22Rv1 (cell line): ENCODE results near the gene TSACC.
A peak's percentile ranks its signal among the peaks of the same experiment; 100 is the strongest.
"Not testable (repeated sequence)": the region's sequence is repeated elsewhere in the genome, so short reads cannot be mapped to it uniquely, and the experiment has no call there.

Experiments
- H3K27ac ChIP-seq: fragments of 450-650 bp; 2 replicates; pipeline ENCODE4 v1.5.1; 2017
- ZFX ChIP-seq: fragments of 450-650 bp; IDR thresholded peaks from 2 replicates; pipeline ENCODE4 v1.6.1; 2017; ENCODE audit warnings: antibody characterized with exemption, borderline replicate concordance
- TF ChIP-seq, protein P1 (sequence below): fragments of 450-650 bp; IDR thresholded peaks from 2 replicates; pipeline ENCODE4 v1.5.1; 2017; ENCODE audit warnings: mild to moderate bottlenecking

TSACC gene

DNA sequence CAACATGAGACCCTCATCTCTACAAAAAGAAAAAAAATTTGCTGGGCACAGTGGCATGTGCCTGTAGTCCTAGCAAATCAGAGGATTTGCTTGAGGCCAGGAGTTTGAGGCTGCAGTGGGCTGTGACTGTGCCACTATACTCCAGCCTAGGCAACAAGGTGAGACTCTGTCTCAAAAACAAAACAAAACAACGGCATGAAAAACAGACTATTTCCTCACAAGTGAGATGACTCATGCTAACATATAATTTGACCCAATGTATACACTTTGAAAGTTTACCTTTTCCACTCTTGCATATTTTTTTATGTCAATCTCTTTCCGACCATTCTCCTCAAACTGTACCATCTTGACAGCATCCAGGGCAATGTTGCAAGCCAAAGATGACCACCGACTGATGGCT, 17.8 kb upstream of the TSACC start:
- no peak for TF ChIP-seq ZFX
- TF ChIP-seq, protein P1, sequence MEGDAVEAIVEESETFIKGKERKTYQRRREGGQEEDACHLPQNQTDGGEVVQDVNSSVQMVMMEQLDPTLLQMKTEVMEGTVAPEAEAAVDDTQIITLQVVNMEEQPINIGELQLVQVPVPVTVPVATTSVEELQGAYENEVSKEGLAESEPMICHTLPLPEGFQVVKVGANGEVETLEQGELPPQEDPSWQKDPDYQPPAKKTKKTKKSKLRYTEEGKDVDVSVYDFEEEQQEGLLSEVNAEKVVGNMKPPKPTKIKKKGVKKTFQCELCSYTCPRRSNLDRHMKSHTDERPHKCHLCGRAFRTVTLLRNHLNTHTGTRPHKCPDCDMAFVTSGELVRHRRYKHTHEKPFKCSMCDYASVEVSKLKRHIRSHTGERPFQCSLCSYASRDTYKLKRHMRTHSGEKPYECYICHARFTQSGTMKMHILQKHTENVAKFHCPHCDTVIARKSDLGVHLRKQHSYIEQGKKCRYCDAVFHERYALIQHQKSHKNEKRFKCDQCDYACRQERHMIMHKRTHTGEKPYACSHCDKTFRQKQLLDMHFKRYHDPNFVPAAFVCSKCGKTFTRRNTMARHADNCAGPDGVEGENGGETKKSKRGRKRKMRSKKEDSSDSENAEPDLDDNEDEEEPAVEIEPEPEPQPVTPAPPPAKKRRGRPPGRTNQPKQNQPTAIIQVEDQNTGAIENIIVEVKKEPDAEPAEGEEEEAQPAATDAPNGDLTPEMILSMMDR = no peak
- H3K27ac ChIP-seq = no peak overlapping the region

DNA sequence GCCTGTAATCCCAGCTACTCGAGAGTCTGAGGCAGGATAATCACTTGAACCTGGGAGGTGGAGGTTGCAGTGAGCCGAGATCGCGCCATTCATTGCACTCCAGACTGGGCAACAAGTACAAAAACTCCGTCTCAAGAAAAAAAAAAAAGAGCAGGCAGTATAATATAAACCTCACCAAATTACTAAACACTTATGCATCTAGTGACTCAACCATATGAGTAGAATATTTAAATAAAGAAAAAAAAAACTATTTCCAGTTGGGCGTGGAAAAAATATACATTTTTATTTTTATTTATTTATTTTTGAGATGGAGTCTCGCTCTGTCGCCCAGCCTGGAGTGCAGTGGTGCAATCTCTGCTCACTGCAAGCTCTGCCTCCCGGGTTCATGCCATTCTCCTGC, 15.1 kb upstream of the TSACC start:
- H3K27ac ChIP-seq = not testable (repeated sequence)

- H3K27ac ChIP-seq = 0 out of 2 replicates have a peak overlapping the region, but pooled peaks have one; percentile 93
- no peak for TF ChIP-seq ZFX
- TF ChIP-seq, protein P1 = peak; percentile 37
Observed at GRCh38 chr1:156336242-156336641, 2.1 kb upstream of the TSACC start.

- TF ChIP-seq, protein P1 = no peak
- TF ChIP-seq ZFX = no peak
- H3K27ac ChIP-seq = peak overlapping the region; percentile 93
Observed at GRCh38 chr1:156337052-156337887, 1.1 kb upstream of the TSACC start.

DNA sequence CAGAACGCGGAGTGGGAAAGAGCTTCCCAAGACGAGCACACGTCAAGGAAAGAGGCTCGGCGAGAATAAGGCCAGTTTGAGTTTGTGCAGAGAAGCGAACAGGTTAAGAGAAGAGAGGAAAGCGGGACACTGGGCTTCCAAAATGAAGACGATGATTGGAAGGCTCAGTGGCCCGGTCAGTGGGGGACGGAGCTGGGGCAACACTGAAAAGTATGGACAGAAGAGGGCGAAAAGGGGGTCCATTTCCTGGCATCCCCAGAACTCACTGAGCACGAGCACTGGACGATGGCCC, 492 bp upstream of the TSACC start:
- peak overlapping the region; percentile 93 for H3K27ac ChIP-seq
- TF ChIP-seq, protein P1 = no peak
- no peak for TF ChIP-seq ZFX

DNA sequence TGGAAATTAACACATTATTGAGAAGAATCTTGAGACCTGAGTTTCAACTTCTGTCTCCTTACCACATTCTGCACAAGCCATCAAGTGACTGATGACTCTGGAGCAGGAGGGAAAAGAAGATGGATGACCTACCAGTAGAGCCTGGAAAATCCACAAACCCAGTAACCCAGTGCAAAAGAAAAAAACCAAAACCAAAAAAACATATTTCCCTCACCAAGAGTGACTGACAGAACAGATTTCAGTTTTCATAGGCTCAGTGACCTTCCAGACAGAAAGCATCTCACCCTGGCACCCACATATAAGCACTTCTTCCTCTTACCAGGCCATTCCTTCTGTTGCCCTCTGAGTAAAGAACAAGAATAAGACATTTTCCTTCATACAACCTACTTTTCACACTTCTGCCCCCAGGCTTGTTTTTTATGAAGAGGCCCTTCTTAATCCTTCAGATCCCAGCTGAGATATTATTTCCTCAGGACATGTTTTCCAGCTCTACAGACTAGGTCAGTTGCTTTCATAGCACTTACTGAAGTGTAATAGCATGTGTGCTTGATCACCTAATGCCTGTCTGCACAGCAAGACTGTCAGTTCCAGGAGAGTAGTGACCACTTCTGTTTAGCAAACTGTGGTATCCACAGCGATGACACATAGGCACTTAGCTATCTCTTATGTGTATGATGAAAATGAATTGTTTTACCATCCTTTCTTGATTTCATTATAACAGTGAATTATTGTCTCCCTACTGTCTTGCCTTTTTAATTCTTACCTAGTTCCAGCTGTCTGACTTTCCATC, 4.0 kb downstream of the TSACC start:
- TF ChIP-seq, protein P1 = no peak
- no peak for TF ChIP-seq ZFX

GRCh38 chr1:156344409-156344808, 6.1 kb downstream of the TSACC start:
- H3K27ac ChIP-seq = no peak overlapping the region
- TF ChIP-seq, protein P1 = no peak
- no peak for TF ChIP-seq ZFX

More for the DNA sequence above, 4.0 kb downstream of the TSACC start:
- H3K27ac ChIP-seq = no peak overlapping the region

- H3K27ac ChIP-seq = not testable (repeated sequence)
Observed at GRCh38 chr1:156346035-156346434, 7.7 kb downstream of the TSACC start.
